CD4-positive, alpha-beta T cell (primary cell): ENCODE measurements around the gene HOXB3. TPM values are rescaled to one million over a fixed set of nuclear protein-coding genes. Genes with fewer than 3 reads are reported as not detected.

Experiments used
- ATAC-seq: fragments of 200-7000 bp; cut with Tn5 transposase; one replicate; pipeline ENCODE4 v1.10.0; 2022; ENCODE audit warnings: mild to moderate bottlenecking; ENCODE audit not compliant: poor library complexity
- CTCF ChIA-PET: fragments of 350-600 bp; sonication (Branson Sonifier 250); formaldehyde crosslinking; loops from one replicate; lab custom pipeline; 2021; ENCODE audit warnings: antibody characterized with exemption, inconsistent platforms; lab: Charles Lee
- POLR2A ChIA-PET: fragments of 350-600 bp; sonication (Branson Sonifier 250); formaldehyde crosslinking; loops from one replicate; lab custom pipeline; 2021; ENCODE audit warnings: antibody characterized with exemption, inconsistent platforms; lab: Charles Lee
- DNase-seq, 14 experiments: peaks; one replicate each; pipeline ENCODE4 v3.0.0-alpha.2; 2013 to 2020; ENCODE audit warnings: mixed read lengths in 2 of 14
- H3K27ac ChIP-seq, 2 donors: one replicate each; pipeline versions ENCODE4 v1.5.1 to v1.7.0; 2013; ENCODE audit warnings: low read length in 2 of 2, low read depth in 1 of 2, mild to moderate bottlenecking in 1 of 2
- H3K27me3 ChIP-seq, 2 experiments: 1 replicate in 1 of 2; 2 replicates in 1 of 2; pipeline versions ENCODE4 v1.6.1 to v1.7.0; 2013; ENCODE audit warnings: low read length in 2 of 2, control low read depth in 1 of 2, mild to moderate bottlenecking in 1 of 2, moderate library complexity in 1 of 2; ENCODE audit not compliant: insufficient read depth in 2 of 2, control insufficient read depth in 1 of 2
- H3K36me3 ChIP-seq: one replicate; pipeline ENCODE4 v1.6.1; 2013; ENCODE audit warnings: low read length, control low read depth; ENCODE audit not compliant: insufficient read depth
- H3K4me1 ChIP-seq: one replicate; pipeline ENCODE4 v1.6.1; 2013; ENCODE audit warnings: low read length, control low read depth; ENCODE audit not compliant: insufficient read depth
- H3K4me3 ChIP-seq: one replicate; pipeline ENCODE4 v1.5.1; 2013; ENCODE audit warnings: mild to moderate bottlenecking, low read length, moderate library complexity
- H3K9me3 ChIP-seq, 2 experiments: 1 replicate in 1 of 2; 2 replicates in 1 of 2; pipeline versions ENCODE4 v1.6.1 to v1.7.0; 2013; ENCODE audit warnings: low read length in 2 of 2, mild to moderate bottlenecking in 2 of 2, control low read depth in 1 of 2, moderate library complexity in 1 of 2; ENCODE audit not compliant: control insufficient read depth in 1 of 2, insufficient read depth in 1 of 2
- H3K27ac Mint-ChIP-seq: one replicate; pipeline ENCODE4 v1.8.0; 2020; ENCODE audit warnings: mixed read lengths
- H3K27me3 Mint-ChIP-seq: one replicate; pipeline ENCODE4 v1.8.0; 2021; ENCODE audit warnings: mixed read lengths
- H3K36me3 Mint-ChIP-seq: one replicate; pipeline ENCODE4 v1.8.0; 2021; ENCODE audit warnings: low read depth, mixed read lengths
- H3K4me1 Mint-ChIP-seq: one replicate; pipeline ENCODE4 v1.8.0; 2021; ENCODE audit warnings: low read depth, mixed read lengths
- H3K4me3 Mint-ChIP-seq: one replicate; pipeline ENCODE4 v1.8.0; 2020; ENCODE audit warnings: mild to moderate bottlenecking, mixed read lengths
- H3K9me3 Mint-ChIP-seq: one replicate; pipeline ENCODE4 v1.8.0; 2020; ENCODE audit warnings: mixed read lengths
- intact Hi-C, 2 experiments: fragments of 100-400 bp; cut with DNase I in 1 of 2; cut with micrococcal nuclease in 1 of 2; formaldehyde crosslinking; loops; one replicate each; pipeline versions ENCODE4 v1.15.1 to v1.9.0; 2023 to 2025; cut with DNase I, micrococcal nuclease
- total RNA-seq, 174 experiments: library from RNA in 2 of 174; stranded (reverse) in 2 of 174; gene quantifications; one replicate each; pipeline ENCODE4 v1.2.3 and lab custom pipeline; 2021 to 2026
- TF ChIP-seq, protein P1 (sequence below): fragments of 200-600 bp; IDR thresholded peaks from one replicate; pipeline ENCODE4 v1.8.0; 2022; ENCODE audit warnings: antibody characterized with exemption, mild to moderate bottlenecking

HOXB3 gene
- total RNA-seq, 2 experiments from 2014 or later = 0.25 to 0.36 TPM

DNA sequence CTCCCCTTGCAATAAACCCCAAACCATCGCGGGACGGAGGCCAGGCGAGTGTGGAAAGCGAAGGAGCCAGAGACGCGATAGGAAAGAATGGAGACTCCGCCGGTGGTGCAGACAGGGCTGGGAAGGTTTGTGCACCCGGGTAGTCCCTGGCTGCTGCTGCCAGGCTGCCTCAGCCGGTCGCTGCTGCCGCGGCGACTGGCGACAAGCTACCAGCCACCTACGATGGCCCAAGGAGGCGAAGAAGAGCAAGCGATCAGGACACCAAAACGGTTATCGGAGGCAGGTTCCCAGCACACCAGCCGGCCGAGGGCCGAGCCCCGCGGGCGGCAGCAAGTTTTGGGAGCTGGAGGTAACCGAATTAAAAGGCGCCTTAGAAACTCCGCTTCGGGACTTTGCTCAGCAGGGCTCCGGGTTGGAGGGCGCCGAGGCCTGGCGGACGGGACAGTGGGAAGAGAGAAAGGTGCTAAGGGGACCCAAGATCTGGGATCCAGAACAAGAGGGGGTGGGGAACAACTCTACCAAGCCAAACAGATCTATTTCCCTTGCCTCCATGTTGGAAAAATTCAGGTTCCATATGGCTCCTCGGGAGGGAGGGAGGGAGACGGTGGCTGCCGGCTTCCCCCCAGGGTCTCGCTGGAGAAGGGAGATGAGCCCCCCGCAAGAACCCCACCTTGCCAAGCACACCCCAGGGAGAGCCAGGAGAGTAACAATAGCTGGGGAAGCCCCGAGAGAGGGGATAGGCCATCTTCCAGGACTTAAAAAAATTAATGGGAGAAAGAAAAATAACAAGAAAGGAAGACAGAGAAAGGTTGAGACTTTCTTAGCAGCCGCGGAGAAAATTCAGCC lies 35.4 kb downstream of the HOXB3 start:
- ChIA-PET CTCF (interaction anchor here (0.9 kb wide), 1 partner anchor 62 kb away, joined by 3 read pairs; no protein-coding TSS in a partner anchor), POLR2A (interaction anchor here (1.3 kb wide), 1 partner anchor 7 kb away, joined by 7 read pairs; no protein-coding TSS in a partner anchor)
- ATAC-seq (no peak), DNase-seq (no peak)
- Histone ChIP-seq H3K9me3 (no peaks in the 10 kb centered on the region), H3K4me3 (no peak overlapping the region), H3K27me3 (peaks cover 0 to 6% of the 10 kb centered on the region in 2 experiments), H3K27ac (no peak overlapping the region), H3K36me3 (peaks cover 2% of the 10 kb centered on the region), H3K4me1 (peaks cover 10% of the 10 kb centered on the region)
- Mint-ChIP-seq H3K27ac (no peak overlapping the region), H3K4me1 (peaks cover 5% of the 10 kb centered on the region), H3K9me3 (no peaks in the 10 kb centered on the region), H3K36me3 (no peaks in the 10 kb centered on the region), H3K4me3 (peak overlapping the region; percentile 26), H3K27me3 (peaks cover 69% of the 10 kb centered on the region)
- TF ChIP-seq, protein P1, sequence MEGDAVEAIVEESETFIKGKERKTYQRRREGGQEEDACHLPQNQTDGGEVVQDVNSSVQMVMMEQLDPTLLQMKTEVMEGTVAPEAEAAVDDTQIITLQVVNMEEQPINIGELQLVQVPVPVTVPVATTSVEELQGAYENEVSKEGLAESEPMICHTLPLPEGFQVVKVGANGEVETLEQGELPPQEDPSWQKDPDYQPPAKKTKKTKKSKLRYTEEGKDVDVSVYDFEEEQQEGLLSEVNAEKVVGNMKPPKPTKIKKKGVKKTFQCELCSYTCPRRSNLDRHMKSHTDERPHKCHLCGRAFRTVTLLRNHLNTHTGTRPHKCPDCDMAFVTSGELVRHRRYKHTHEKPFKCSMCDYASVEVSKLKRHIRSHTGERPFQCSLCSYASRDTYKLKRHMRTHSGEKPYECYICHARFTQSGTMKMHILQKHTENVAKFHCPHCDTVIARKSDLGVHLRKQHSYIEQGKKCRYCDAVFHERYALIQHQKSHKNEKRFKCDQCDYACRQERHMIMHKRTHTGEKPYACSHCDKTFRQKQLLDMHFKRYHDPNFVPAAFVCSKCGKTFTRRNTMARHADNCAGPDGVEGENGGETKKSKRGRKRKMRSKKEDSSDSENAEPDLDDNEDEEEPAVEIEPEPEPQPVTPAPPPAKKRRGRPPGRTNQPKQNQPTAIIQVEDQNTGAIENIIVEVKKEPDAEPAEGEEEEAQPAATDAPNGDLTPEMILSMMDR = no peak
- intact Hi-C loops = no loop called here

- Mint-ChIP-seq H3K9me3 (no peaks in the 10 kb centered on the region), H3K27ac (no peak overlapping the region), H3K4me3 (no peak overlapping the region), H3K36me3 (no peaks in the 10 kb centered on the region), H3K27me3 (peaks cover 63% of the 10 kb centered on the region), H3K4me1 (peaks cover 5% of the 10 kb centered on the region)
- Histone ChIP-seq H3K27me3 (peaks cover 0 to 6% of the 10 kb centered on the region in 2 experiments), H3K4me1 (peaks cover 10% of the 10 kb centered on the region), H3K4me3 (no peak overlapping the region), H3K27ac (no peak overlapping the region), H3K9me3 (no peaks in the 10 kb centered on the region), H3K36me3 (peaks cover 2% of the 10 kb centered on the region)
- DNase-seq (no peak), ATAC-seq (no peak)
- POLR2A ChIA-PET = no interaction called here
- TF ChIP-seq, protein P1 = no peak
- CTCF ChIA-PET = no interaction called here
- intact Hi-C loops = no loop called here
Measured at GRCh38 chr17:48553826-48554225, 36.2 kb downstream of the HOXB3 start.

DNA sequence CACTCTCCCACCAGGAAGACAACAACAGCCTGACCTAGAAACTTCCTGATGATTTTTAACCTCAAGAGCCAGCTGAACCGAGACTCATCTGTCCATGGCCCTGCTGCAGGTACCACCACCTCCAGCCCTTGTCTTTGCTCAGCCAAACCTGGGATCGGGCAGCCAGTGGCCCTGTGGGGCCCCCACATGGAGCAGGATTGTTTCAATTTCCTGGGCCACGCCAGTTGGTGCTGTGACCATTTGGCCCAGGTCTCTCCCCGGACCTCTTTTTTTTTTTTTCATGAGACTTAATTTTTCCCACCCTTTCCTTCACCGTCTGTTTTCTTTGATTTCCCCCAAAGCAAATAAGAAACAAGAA lies 36.9 kb downstream of the HOXB3 start:
- TF ChIP-seq, protein P1 = no peak
- ATAC-seq (no peak), DNase-seq (no peak)
- Histone ChIP-seq H3K9me3 (no peaks in the 10 kb centered on the region), H3K27me3 (peaks cover 0 to 6% of the 10 kb centered on the region in 2 experiments), H3K4me3 (no peak overlapping the region), H3K4me1 (peaks cover 14% of the 10 kb centered on the region), H3K27ac (no peak overlapping the region), H3K36me3 (peaks cover 2% of the 10 kb centered on the region)
- H3K27me3 Mint-ChIP-seq = peaks cover 56% of the 10 kb centered on the region
- ChIA-PET CTCF (no interaction called here), POLR2A (no interaction called here)
- no peaks in the 10 kb centered on the region for H3K36me3 Mint-ChIP-seq
- H3K27ac Mint-ChIP-seq = no peak overlapping the region
- no peaks in the 10 kb centered on the region for H3K9me3 Mint-ChIP-seq
- H3K4me3 Mint-ChIP-seq = no peak overlapping the region
- H3K4me1 Mint-ChIP-seq = peaks cover 11% of the 10 kb centered on the region
- intact Hi-C loops = no loop called here
